LNCaP clone FGC (cell line): Measurements from ENCODE around the gene ZNF771.
A peak's percentile ranks its signal among the peaks of the same experiment; 100 is the strongest.

ENCODE experiments used
- DNase-seq: peaks from one replicate; pipeline ENCODE4 v3.0.0-alpha.2; 2011; ENCODE audit warnings: low read depth
- H3K4me3 ChIP-seq: 2 replicates; pipeline ENCODE4 v1.5.1; 2011; ENCODE audit warnings: mild to moderate bottlenecking, low read depth, low read length, control low read depth
- CTCF ChIP-seq: IDR thresholded peaks from 2 replicates; pipeline ENCODE4 v1.5.1; 2012; ENCODE audit warnings: mild to moderate bottlenecking; ENCODE audit not compliant: control insufficient read depth, insufficient read depth; ENCODE audit errors: extremely low read depth

The ZNF771 gene

GRCh38 chr16:30439720-30440348 is 32.4 kb downstream of the ZNF771 start:
- H3K4me3 ChIP-seq, result no peak overlapping the region
- TF ChIP-seq CTCF, result no peak
- no peak for DNase-seq

GRCh38 chr16:30443631-30444030 is 36.2 kb downstream of the ZNF771 start:
- no peak overlapping the region for H3K4me3 ChIP-seq
- no peak for DNase-seq
- no peak for TF ChIP-seq CTCF

- H3K4me3 ChIP-seq, result peak overlapping the region; percentile 96
- no peak for DNase-seq
- TF ChIP-seq CTCF, result no peak
Observed at GRCh38 chr16:30444231-30445148, 37.1 kb downstream of the ZNF771 start.

GRCh38 chr16:30445149-30445407 is 37.7 kb downstream of the ZNF771 start:
- no peak for DNase-seq
- peak overlapping the region; percentile 96 for H3K4me3 ChIP-seq
- TF ChIP-seq CTCF, result no peak

- H3K4me3 ChIP-seq, result peak within 1 kb of the TSS; percentile 96
- DNase-seq, result peak; percentile 99
- peak; percentile 54 for TF ChIP-seq CTCF
Observed at GRCh38 chr16:30445408-30446202, 38.2 kb downstream of the ZNF771 start, which contains the start of gene SEPHS2. Gene SEPHS2 (minus strand): TSS chr16:30445874. CDS start chr16:30445727, 147 bp downstream.

- TF ChIP-seq CTCF, result no peak
- DNase-seq, result no peak
- peak overlapping the region; percentile 96 for H3K4me3 ChIP-seq
Observed at GRCh38 chr16:30446203-30446595, 38.8 kb downstream of the ZNF771 start.
